Measurements from ENCODE around the gene ZCWPW1.
"Not testable (repeated sequence)": the region's sequence is repeated elsewhere in the genome, so short reads cannot be mapped to it uniquely, and the experiment has no call there.

The ZCWPW1 gene

DNA sequence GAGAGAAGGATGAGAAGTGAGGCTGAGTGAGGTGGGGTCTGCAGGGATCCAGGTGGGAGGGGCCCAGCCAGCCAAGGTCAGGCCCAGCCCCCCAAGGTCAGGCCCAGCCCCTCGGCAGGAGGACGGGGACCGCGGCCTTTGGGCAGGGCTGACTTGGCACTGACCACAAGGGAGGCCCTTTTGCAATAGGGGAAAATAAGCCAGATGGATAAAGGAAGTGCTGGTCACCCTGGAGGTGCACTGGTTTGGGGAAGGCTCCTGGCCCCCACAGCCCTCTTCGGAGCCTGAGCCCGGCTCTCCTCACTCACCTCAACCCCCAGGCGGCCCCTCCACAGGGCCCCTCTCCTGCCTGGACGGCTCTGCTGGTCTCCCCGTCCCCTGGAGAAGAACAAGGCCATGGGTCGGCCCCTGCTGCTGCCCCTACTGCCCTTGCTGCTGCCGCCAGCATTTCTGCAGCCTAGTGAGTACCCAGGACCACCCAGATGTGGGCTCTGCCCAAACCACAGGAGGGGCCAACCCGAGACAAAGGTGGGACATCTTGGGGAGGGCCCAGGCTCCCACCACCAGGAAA, 55.2 kb downstream of the ZCWPW1 start, which contains the start of gene PILRA:
Gene PILRA (plus strand): TSS at position 227 of the 571 bp plus-strand sequence. CDS start 170 bp downstream, at position 397.
- DNase-seq (ENCODE audit: low read depth) = no peak

GRCh38 chr7:100372694-100373093, 55.8 kb downstream of the ZCWPW1 start:
- DNase-seq (ENCODE audit: low read depth) = no peak

DNA sequence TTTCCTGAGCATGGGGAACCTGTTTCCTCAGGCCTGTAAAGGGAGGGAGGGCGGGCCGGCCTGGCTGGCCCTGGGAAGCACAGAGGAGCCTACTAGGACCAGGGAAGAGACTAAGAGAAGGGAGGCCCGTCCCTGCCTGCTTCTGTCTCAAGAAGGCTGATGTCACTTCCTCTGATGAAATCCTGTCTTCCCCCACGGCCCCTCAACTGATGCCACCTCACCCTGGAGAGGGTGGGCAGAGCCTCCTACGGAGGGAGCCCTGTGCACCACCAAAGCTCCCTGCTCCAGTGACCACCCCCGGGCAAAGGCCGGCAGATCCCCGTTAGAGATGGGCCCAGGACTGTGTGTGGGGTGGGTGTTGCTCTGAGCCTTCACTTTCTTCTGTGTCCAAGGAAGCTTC, 56.2 kb downstream of the ZCWPW1 start:
- DNase-seq (ENCODE audit: low read depth) = peak; percentile 63

DNA sequence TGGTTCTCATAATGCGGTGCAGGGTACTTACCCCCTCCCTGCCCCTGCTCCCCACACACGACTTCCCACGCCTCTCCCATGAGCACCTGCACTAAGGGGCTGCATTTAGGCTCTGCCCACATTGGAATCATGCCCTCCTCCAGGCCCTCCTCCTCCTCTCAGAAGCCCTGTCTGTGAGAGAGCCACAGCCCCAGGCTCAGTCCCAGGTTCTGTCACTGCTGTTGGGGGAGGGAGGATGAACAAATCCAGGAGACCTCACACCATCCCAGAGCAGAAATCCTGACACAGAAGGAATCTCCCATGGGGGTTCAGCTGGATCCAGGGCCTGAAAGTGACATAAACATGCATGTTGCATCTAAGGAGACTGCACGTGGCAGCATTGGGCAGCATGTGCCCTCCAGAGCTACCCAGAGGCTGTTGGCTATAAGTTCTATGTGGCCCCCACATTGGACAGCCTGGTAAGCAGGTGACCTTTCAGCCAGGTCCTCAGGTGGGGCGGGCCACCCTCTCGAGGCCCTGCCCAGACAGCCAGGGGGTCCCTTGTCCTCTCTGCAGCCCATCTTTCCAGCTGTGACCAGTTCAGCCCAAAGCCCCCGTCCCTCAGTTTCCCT, 56.8 kb downstream of the ZCWPW1 start:
- no peak for DNase-seq (ENCODE audit: low read depth)

- no peak for DNase-seq (ENCODE audit: low read depth)
These were observed 57.8 kb downstream of the ZCWPW1 start for GRCh38 chr7:100370746-100371145.

DNA sequence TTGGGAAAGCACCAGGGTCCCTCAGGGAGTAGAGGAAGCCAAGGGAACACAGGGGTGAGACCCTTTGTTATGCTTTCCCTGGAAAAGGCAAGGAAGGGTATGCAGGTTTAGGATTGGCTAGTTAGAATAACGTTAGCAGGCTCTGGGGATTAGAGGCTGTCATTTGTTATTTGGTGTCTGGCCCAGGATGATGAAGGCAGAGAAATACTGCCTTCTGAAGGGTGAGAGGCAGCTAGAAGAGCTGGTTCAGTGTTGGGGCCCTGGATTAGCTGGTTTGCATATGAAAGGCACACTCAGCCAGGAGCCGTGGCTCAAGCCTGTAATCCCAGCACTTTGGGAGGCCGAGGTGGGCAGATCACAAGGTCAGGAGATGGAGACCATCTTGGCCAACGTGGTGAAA, 58.2 kb downstream of the ZCWPW1 start:
- no peak for DNase-seq (ENCODE audit: low read depth)

GRCh38 chr7:100369105-100369504, 59.4 kb downstream of the ZCWPW1 start:
- DNase-seq (ENCODE audit: low read depth) = no peak

DNA sequence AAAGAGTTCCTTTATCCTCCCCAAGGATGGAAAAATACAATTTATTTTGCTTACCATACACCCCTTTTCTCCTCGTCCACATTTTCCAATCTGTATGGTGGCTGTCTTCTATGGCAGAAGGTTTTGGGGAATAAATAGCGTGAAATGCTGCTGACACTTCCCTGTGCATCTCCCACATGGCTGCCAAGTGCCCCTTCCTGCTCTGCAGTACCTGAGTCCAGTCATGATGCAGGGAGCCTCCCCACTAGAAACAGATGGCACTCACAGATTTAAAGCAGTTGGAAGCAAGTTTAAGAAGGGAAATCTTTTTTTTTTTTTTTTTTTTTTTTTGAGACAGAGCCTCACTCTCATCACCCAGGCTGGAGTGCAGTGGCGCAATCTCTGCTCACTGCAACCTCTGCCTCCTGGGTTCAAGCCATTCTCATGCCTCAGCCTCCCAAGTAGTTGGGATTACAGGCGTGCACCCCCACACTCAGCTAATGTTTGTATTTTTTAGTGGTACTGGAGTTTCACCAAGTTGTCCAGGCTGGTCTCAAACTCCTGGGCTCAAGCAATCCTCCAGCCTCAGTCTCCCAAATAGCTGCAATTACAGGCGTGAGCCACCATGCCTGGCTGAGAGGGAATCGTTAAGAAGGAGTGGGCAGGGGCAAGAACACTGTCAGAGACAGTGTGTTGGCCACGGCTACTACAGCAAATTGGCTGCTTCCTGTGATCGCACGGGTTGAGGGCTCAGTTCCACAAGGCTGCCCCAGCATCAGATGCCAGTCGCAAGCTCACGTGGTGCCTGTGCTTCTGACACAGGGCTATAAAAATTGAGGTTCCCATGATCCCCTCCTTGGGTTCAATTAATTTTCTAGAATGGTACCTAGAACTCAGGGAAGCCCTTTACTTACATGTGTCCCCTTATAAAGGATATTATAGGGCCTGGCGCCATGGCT, 60.6 kb downstream of the ZCWPW1 start:
- DNase-seq (ENCODE audit: low read depth) = no peak

DNA sequence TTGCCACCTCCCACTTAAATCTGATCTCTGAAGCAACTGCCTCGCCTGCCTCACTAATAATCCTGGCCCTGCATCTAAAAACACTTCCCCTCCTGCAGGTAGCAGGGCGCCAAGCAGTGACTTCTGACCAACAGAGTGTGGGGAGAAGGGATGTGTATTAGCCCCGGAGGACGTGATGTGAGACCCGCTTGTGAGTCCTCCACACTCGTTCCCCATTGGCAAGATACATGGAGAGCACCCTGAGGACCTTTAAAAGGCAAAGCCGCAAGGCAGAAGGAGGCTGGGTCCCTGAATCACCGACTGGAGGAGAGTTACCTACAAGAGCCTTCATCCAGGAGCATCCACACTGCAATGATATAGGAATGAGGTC, 61.3 kb downstream of the ZCWPW1 start:
- no peak for DNase-seq (ENCODE audit: low read depth)

GRCh38 chr7:100366411-100367250, 61.9 kb downstream of the ZCWPW1 start:
- no peak for DNase-seq (ENCODE audit: low read depth)

DNA sequence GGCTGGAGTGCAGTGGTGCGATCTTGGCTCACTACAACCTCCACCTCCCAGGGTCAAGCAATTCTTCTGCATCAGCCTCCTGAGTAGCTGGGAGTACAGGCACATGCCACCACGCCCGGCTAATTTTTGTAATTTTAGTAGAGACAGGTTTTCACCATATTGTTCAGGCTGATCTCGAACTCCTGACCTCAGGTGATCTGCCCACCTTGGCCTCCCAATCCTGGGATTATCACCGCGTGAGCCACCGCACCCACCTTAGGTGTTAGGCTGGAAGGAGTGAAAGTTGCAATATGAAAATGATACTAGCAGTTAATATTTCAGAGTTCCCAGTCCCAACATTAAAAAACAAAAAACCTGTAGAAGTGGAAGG, 62.5 kb downstream of the ZCWPW1 start:
- not testable (repeated sequence) for DNase-seq (ENCODE audit: low read depth)

GRCh38 chr7:100364480-100364879, 64.0 kb downstream of the ZCWPW1 start:
- no peak for DNase-seq (ENCODE audit: low read depth)

GRCh38 chr7:100363797-100364196, 64.7 kb downstream of the ZCWPW1 start:
- not testable (repeated sequence) for DNase-seq (ENCODE audit: low read depth)

GRCh38 chr7:100363098-100363497, 65.4 kb downstream of the ZCWPW1 start:
- DNase-seq (ENCODE audit: low read depth) = no peak

DNA sequence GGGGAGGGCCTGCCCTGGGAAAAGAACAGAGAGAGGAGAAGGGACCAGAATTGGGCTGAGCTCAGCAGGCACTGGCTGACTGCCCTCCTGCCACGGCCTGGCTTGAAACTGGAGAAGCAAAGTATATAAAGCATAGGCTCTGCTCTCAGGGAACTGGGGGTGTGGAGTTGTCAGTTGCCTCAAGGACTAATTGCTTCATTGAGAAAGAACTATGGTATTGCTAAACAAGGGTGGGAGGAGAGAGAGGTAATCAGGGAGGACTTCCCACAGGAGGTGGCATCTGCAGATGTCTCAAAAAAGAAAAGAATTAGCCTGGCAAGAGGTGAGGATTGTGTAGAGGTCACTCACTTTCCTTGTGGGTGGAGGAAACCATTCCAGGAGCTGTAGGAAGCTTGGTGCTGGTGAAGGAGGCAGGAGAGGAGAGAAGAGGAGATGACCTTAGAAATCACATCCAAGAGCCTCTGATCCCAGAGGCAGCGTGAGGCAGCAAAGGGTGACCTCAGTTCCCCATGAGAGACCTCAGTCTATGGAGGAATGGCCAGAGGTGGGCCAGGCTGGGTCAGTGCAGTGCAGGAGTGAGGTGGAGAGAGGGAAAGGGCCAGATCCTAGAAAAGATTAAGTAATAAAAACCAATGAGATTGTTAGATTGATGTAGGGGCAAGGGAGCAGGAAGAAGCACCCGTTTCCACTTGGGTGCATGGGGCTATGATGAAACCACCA, 68.2 kb downstream of the ZCWPW1 start:
- DNase-seq (ENCODE audit: low read depth) = no peak

GRCh38 chr7:100358857-100359212, 69.7 kb downstream of the ZCWPW1 start:
- no peak for DNase-seq (ENCODE audit: low read depth)

GRCh38 chr7:100358027-100358856, 70.3 kb downstream of the ZCWPW1 start, which contains the start of gene PILRB:
Gene PILRB, plus strand, starts transcription at chr7:100358117. Its CDS starts 186 bp downstream, at chr7:100358303.
- no peak for DNase-seq (ENCODE audit: low read depth)

GRCh38 chr7:100357131-100357561, 71.4 kb downstream of the ZCWPW1 start:
- no peak for DNase-seq (ENCODE audit: low read depth)

DNA sequence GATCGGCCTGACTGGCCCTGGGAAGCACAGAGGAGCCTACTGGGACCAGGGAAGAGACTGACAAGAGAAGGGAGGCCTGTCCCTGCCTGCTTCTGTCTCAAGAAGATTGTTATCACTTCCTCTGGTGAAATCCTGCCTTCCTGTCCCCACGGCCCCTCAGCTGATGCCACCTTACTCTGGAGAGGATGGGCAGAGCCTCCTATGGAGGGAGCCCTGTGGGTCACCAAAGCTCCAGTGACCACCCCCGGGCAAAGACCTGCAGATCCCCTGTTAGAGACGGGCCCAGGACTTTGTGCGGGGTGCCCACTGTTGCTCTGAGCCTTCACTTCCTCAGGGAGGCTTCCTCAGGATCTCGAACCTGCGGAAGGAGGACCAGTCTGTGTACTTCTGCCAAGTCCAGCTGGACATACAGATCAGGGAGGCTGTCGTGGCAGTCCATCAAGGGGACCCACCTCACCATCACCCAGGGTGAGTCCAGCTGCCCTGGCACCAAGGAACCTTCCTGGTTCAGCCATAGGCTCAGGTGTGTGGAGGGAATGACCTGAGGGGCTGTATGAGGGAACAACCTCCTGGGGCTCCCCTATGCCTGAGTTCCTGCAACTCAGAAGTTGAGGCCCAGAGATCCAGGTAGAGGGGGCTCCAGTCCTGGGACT, 72.0 kb downstream of the ZCWPW1 start:
- DNase-seq (ENCODE audit: low read depth) = no peak
